Measurements from ENCODE around the gene BEST1. TPM values are rescaled to one million over a fixed set of nuclear protein-coding genes. Genes with fewer than 3 reads are reported as not detected.

The BEST1 gene
- total RNA-seq, 1 experiment from 2014 or later: 2.3 TPM

DNA sequence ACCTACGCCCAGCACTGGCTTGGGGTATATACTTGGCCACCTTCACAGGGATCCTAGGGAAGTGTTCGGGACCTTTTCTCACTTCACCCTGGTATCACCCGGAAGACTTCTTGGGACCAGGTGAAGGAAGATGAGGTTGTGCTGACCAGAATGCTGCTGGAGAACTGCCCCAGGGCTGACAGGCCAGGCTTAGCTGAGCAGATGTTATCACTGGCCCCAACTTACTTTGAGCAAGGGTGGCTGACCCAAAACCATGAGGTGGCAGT, 12.8 kb downstream of the BEST1 start:
- no TSS peak for BruUV-seq (replicated peaks)
- Histone ChIP-seq H3K36me3 (ENCODE audit: control insufficient read depth in 1 of 2, insufficient read depth in 2 of 2, low read length in 2 of 2) (peaks cover 6 to 37% of the 10 kb centered on the region in 2 experiments), H3K27me3 (ENCODE audit: insufficient read depth, low read length) (no peaks in the 10 kb centered on the region), H3K4me3 (replicated peaks in 1 of 2; ENCODE audit: low read depth in 1 of 2, low read length in 2 of 2) (no peak overlapping the region), H4K20me1 (ENCODE audit: insufficient read depth) (peaks cover 21% of the 10 kb centered on the region; the same call in 1 of the 2 replicates), H3K27ac (ENCODE audit: low read depth, low read length) (no peak overlapping the region), H3K9me3 (ENCODE audit: control insufficient read depth in 1 of 2, insufficient read depth in 1 of 2, low read depth in 1 of 2, low read length in 2 of 2) (no peaks in the 10 kb centered on the region), H2AFZ (ENCODE audit: low read depth, low read length, poor library complexity, severe bottlenecking) (no peak overlapping the region), H3K9ac (ENCODE audit: low read length) (no peak overlapping the region), H3K9me2 (ENCODE audit: insufficient read depth) (no peaks in the 10 kb centered on the region), H3K79me2 (ENCODE audit: insufficient read depth, low read length) (peaks cover 31% of the 10 kb centered on the region), H3K4me1 (ENCODE audit: control insufficient read depth in 1 of 2, insufficient read depth in 2 of 2, low read length in 2 of 2) (peaks cover 3 to 60% of the 10 kb centered on the region in 2 experiments; a peak in 3 of 4 replicates), H3K4me2 (ENCODE audit: low read length) (no peak overlapping the region)
- ATAC-seq (peak; percentile 6), DNase-seq (ENCODE audit: low read depth, low spot score) (no peak)
- POLR2A ChIA-PET: interaction anchor here (0.6 to 10.2 kb wide), 14 partner anchors 8 to 119 kb away, joined by 3 to 77 read pairs (median 6); partner anchors contain the start of gene BEST1
- TF ChIP-seq, protein P1, sequence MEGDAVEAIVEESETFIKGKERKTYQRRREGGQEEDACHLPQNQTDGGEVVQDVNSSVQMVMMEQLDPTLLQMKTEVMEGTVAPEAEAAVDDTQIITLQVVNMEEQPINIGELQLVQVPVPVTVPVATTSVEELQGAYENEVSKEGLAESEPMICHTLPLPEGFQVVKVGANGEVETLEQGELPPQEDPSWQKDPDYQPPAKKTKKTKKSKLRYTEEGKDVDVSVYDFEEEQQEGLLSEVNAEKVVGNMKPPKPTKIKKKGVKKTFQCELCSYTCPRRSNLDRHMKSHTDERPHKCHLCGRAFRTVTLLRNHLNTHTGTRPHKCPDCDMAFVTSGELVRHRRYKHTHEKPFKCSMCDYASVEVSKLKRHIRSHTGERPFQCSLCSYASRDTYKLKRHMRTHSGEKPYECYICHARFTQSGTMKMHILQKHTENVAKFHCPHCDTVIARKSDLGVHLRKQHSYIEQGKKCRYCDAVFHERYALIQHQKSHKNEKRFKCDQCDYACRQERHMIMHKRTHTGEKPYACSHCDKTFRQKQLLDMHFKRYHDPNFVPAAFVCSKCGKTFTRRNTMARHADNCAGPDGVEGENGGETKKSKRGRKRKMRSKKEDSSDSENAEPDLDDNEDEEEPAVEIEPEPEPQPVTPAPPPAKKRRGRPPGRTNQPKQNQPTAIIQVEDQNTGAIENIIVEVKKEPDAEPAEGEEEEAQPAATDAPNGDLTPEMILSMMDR (IDR thresholded peaks at IDR 0.05 in 2 of 3, conservative IDR thresholded peaks at IDR 0.05 in 1 of 3; ENCODE audit: borderline replicate concordance in 1 of 3, insufficient read depth in 1 of 3, low read depth in 2 of 3, low read length in 2 of 3): no peak
- peak; percentile 13 for TF ChIP-seq POLR2A (IDR thresholded peaks at IDR 0.05; ENCODE audit: borderline replicate concordance, extremely low read depth, insufficient read depth, insufficient read length)
- RAD21 ChIA-PET (ENCODE audit: low non-redundant PET in 1 of 2, low total read pairs in 2 of 2, uncharacterized antibody in 2 of 2, unreplicated experiment in 2 of 2): no interaction called here
- intact Hi-C loops (cut with micrococcal nuclease): loop anchor here (1.0 to 5.0 kb wide), 2 partner anchors 66 to 91 kb away; no protein-coding TSS in a partner anchor
- CTCF ChIA-PET: interaction anchor here (1.1 to 2.6 kb wide), 5 partner anchors 15 to 166 kb away, joined by 5 to 10 read pairs (median 6); no protein-coding TSS in a partner anchor

DNA sequence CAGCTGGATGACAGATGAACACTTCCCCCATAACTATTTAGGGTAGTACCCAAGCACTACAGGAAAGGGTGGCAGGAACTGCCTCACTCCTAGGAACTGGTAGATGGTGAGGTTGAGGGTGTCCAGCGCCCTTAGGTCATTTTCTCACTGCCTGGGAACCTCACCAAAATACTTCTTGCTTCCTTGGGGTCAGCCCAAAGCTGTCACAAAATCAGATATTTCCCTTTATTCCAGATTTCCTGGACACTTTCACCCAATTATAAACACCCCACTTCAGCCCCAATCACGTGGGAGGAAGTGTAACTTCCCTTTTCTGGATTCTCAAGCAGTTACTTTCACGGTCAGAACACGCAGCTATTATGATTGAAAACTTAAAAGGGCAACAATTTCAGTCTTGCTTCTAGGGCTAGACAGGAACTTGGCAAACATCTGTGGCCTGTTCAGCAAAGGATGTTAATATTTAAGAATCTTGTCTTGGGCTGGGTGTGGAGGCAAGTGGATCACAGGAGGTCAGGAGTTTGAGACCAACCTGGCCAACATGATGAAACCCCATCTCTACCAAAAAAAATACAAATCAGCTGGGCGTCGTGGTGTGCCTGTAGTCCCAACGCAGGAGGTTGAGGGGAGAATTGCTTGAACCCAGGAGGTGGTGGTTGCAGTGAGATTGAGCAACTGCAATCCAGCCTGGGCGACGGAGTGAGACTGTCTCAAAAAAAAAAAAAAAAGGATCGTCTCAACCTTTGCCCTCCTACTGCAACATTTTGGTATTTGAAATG, 13.3 kb downstream of the BEST1 start:
- Histone ChIP-seq H3K9me2 (ENCODE audit: insufficient read depth) (no peaks in the 10 kb centered on the region), H3K9ac (ENCODE audit: low read length) (no peak overlapping the region), H3K9me3 (ENCODE audit: control insufficient read depth in 1 of 2, insufficient read depth in 1 of 2, low read depth in 1 of 2, low read length in 2 of 2) (no peaks in the 10 kb centered on the region), H3K4me1 (ENCODE audit: control insufficient read depth in 1 of 2, insufficient read depth in 2 of 2, low read length in 2 of 2) (peaks cover 5 to 65% of the 10 kb centered on the region in 2 experiments), H2AFZ (ENCODE audit: low read depth, low read length, poor library complexity, severe bottlenecking) (no peak overlapping the region), H4K20me1 (ENCODE audit: insufficient read depth) (peaks cover 21% of the 10 kb centered on the region; the same call in 1 of the 2 replicates), H3K79me2 (ENCODE audit: insufficient read depth, low read length) (peaks cover 36% of the 10 kb centered on the region), H3K27me3 (ENCODE audit: insufficient read depth, low read length) (no peaks in the 10 kb centered on the region), H3K4me3 (replicated peaks in 1 of 2; ENCODE audit: low read depth in 1 of 2, low read length in 2 of 2) (no peak overlapping the region), H3K27ac (ENCODE audit: low read depth, low read length) (no peak overlapping the region), H3K4me2 (ENCODE audit: low read length) (no peak overlapping the region), H3K36me3 (ENCODE audit: control insufficient read depth in 1 of 2, insufficient read depth in 2 of 2, low read length in 2 of 2) (peaks cover 6 to 37% of the 10 kb centered on the region in 2 experiments)
- intact Hi-C loops (cut with micrococcal nuclease): loop anchor here (1.0 to 5.0 kb wide), 2 partner anchors 66 to 91 kb away; no protein-coding TSS in a partner anchor
- POLR2A ChIA-PET: interaction anchor here (0.6 to 10.2 kb wide), 18 partner anchors 8 to 148 kb away, joined by 3 to 77 read pairs (median 6); partner anchors contain the start of gene BEST1
- RAD21 ChIA-PET (ENCODE audit: low non-redundant PET in 1 of 2, low total read pairs in 2 of 2, uncharacterized antibody in 2 of 2, unreplicated experiment in 2 of 2): no interaction called here
- CTCF ChIA-PET: interaction anchor here (1.5 to 2.6 kb wide), 3 partner anchors 64 to 166 kb away, joined by 6 to 8 read pairs (median 6); no protein-coding TSS in a partner anchor
- TF ChIP-seq EGR1 (IDR thresholded peaks at IDR 0.05; ENCODE audit: low read depth): no peak
- TF ChIP-seq CEBPB (IDR thresholded peaks at IDR 0.05; ENCODE audit: low read depth): no peak
- TF ChIP-seq POLR2AphosphoS5 (IDR thresholded peaks at IDR 0.05; ENCODE audit: low read depth, low read length): peak; percentile 38
- peak; percentile 27 for TF ChIP-seq POLR2A (IDR thresholded peaks at IDR 0.05; ENCODE audit: borderline replicate concordance, extremely low read depth, insufficient read depth, insufficient read length)
- ATAC-seq (peak; percentile 7), DNase-seq (ENCODE audit: low read depth, low spot score) (no peak)
- no TSS peak for BruUV-seq (replicated peaks)

Measured in HCT116 (cell line).